HG03097 (cell line): ENCODE results near the gene THTPA.
"Not testable (repeated sequence)": the region's sequence is repeated elsewhere in the genome, so short reads cannot be mapped to it uniquely, and the experiment has no call there.

Experiments
- ATAC-seq: cut with Tn5 transposase; IDR thresholded peaks from one replicate; pipeline ENCODE4 v1.9.1; 2021; ENCODE audit not compliant: unreplicated experiment, low FRiP score

THTPA gene

GRCh38 chr14:23609001-23609400, 52.9 kb downstream of the THTPA start:
- ATAC-seq, result no peak

- not testable (repeated sequence) for ATAC-seq
Measured at GRCh38 chr14:23609411-23610089, 53.5 kb downstream of the THTPA start.
